Measurements from ENCODE around the gene MACO1.

GRCh38 chr1:25458541-25459298 is 28.0 kb downstream of the MACO1 start:
- TF ChIP-seq EZH2 (IDR thresholded peaks at IDR 0.05) (no peak), POLR2AphosphoS5 (IDR thresholded peaks at IDR 0.05; ENCODE audit: borderline replicate concordance, low read depth, low read length) (no peak), FOXP2 (optimal IDR thresholded peaks at IDR 0.05; ENCODE audit: control extremely low read depth, extremely low read length, insufficient read depth) (no peak)

Measured in SK-N-MC (cell line).